Smooth muscle cell (in vitro differentiated cells): ENCODE measurements around the gene TIFAB. TPM values are rescaled to one million over a fixed set of nuclear protein-coding genes. Genes with fewer than 3 reads are reported as not detected.
A peak's percentile ranks its signal among the peaks of the same experiment; 100 is the strongest.

Experiments used
- DNase-seq: peaks from one replicate; lab custom pipeline; 2025; ENCODE audit not compliant: unreplicated experiment; lab: John Stamatoyannopoulos, UW
- H2AFZ ChIP-seq: fragments of 200-600 bp; sonication (generic); 2 replicates; pipeline ENCODE4 v1.6.0; 2016; ENCODE audit warnings: antibody characterized with exemption, low read depth, mild to moderate bottlenecking
- H3F3A ChIP-seq: fragments of 200-600 bp; sonication (generic); 2 replicates; pipeline ENCODE4 v1.6.0; 2017; ENCODE audit warnings: antibody characterized with exemption, low read depth
- H3K27ac ChIP-seq: fragments of 200-600 bp; sonication (generic); 2 replicates; pipeline ENCODE4 v1.5.1; 2016; ENCODE audit warnings: low read depth, mild to moderate bottlenecking
- H3K27me3 ChIP-seq: fragments of 200-600 bp; sonication (generic); 2 replicates; pipeline ENCODE4 v1.6.1; 2016; ENCODE audit warnings: low read depth, mild to moderate bottlenecking
- H3K36me3 ChIP-seq: fragments of 200-600 bp; sonication (generic); 2 replicates; pipeline ENCODE4 v1.5.1; 2016; ENCODE audit warnings: low read depth
- H3K4me1 ChIP-seq: fragments of 200-600 bp; sonication (generic); 2 replicates; pipeline ENCODE4 v1.5.1; 2016; ENCODE audit warnings: low read depth
- H3K4me2 ChIP-seq: fragments of 200-600 bp; sonication (generic); 2 replicates; pipeline ENCODE4 v1.6.0; 2016; ENCODE audit warnings: mild to moderate bottlenecking
- H3K4me3 ChIP-seq: fragments of 200-600 bp; sonication (generic); 2 replicates; pipeline ENCODE4 v1.5.1; 2016; ENCODE audit warnings: mild to moderate bottlenecking
- H3K79me2 ChIP-seq: fragments of 200-600 bp; sonication (generic); 2 replicates; pipeline ENCODE4 v1.6.0; 2016; ENCODE audit warnings: low read depth, mild to moderate bottlenecking
- H3K9ac ChIP-seq: fragments of 200-600 bp; sonication (generic); 2 replicates; pipeline ENCODE4 v1.6.0; 2016; ENCODE audit warnings: low read depth
- H3K9me3 ChIP-seq: fragments of 200-600 bp; sonication (generic); replicated peaks from 2 replicates; pipeline ENCODE4 v1.5.1; 2016; ENCODE audit warnings: low read depth
- H4K20me1 ChIP-seq: fragments of 200-600 bp; sonication (generic); 2 replicates; pipeline ENCODE4 v1.6.0; 2016; ENCODE audit warnings: low read depth
- WGBS: methylation state at CpG from one replicate; pipeline ENCODE4 v1.1.7; 2016; ENCODE audit warnings: low lambda C conversion rate; 5-methylcytosine and 5-hydroxymethylcytosine counted together
- polyA plus RNA-seq: library from polyadenylated mRNA; unstranded; fragments of >200 nt; fragmentation: Nextera tagmentation; extraction: Ambion mirVana; gene quantifications from 2 replicates; pipeline ENCODE4 v1.2.1, GENCODE V29; 2016
- small RNA-seq: library from RNA; depleted of rRNA; stranded (forward); fragments of <200 nt; gene quantifications from one replicate; pipeline ENCODE3, GENCODE V24; 2014
- total RNA-seq: library from RNA; depleted of rRNA; stranded (reverse); fragments of >200 nt; gene quantifications from 2 replicates; pipeline ENCODE4 v1.2.3, GENCODE V29; 2014
- TF ChIP-seq, protein P1 (sequence below): fragments of 200-600 bp; sonication (generic); IDR thresholded peaks from 2 replicates; pipeline ENCODE4 v1.5.1; 2017; ENCODE audit warnings: borderline replicate concordance, mild to moderate bottlenecking, antibody characterized with exemption; ENCODE audit not compliant: insufficient read depth, poor library complexity, severe bottlenecking

TIFAB gene
- total and polyA plus RNA-seq, 2 experiments from 2014 or later: 0.08 TPM; not detected in 1

DNA sequence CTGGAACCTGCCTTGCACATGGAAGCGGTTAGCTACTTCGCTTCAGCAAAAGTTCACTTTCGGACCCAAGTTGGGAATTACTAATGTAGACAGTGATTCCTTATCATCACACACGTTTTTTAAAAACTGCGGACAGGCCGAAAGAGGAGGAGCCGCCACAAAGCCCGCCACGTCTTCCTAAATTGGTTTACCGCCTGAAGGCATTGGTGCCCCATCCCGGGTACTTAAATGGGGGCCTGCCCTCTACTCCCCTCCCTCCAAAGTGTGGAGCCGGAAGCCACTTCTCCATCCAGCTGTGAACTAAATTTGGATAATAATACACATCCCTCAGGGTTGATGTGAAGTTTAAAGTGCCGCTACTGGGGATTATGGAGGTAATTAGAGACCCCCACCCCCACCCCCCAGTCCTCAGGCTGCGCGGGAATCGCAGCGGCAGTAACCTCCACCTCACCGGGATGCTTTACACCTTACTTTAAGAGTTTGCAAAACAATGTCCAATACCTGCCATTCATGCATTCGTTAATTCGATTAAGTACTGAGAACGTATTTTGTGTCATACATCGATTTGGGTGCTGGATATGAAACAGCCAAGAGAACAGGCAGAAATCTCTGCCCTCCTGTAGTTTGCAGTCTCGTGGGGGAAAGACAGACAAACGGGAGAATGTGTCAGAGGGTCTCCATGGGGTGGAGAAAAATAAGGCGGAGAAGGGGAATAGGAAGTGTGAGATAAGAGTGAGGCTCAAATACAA lies 52.2 kb downstream of the TIFAB start:
- DNase-seq: no peak
- 9% methylated on average over 25 of the region's 25 CpGs for WGBS
- peaks cover 2% of the 10 kb centered on the region for H3F3A ChIP-seq
- H3K27me3 ChIP-seq: no peaks in the 10 kb centered on the region
- no peaks in the 10 kb centered on the region for H3K36me3 ChIP-seq
- H3K4me2 ChIP-seq: peak overlapping the region; percentile 93
- peak overlapping the region; percentile 96 for H3K27ac ChIP-seq
- peak overlapping the region; percentile 80 for H3K4me3 ChIP-seq
- peak overlapping the region; percentile 95 for H3K9ac ChIP-seq
- TF ChIP-seq, protein P1, sequence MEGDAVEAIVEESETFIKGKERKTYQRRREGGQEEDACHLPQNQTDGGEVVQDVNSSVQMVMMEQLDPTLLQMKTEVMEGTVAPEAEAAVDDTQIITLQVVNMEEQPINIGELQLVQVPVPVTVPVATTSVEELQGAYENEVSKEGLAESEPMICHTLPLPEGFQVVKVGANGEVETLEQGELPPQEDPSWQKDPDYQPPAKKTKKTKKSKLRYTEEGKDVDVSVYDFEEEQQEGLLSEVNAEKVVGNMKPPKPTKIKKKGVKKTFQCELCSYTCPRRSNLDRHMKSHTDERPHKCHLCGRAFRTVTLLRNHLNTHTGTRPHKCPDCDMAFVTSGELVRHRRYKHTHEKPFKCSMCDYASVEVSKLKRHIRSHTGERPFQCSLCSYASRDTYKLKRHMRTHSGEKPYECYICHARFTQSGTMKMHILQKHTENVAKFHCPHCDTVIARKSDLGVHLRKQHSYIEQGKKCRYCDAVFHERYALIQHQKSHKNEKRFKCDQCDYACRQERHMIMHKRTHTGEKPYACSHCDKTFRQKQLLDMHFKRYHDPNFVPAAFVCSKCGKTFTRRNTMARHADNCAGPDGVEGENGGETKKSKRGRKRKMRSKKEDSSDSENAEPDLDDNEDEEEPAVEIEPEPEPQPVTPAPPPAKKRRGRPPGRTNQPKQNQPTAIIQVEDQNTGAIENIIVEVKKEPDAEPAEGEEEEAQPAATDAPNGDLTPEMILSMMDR: no peak
- no peaks in the 10 kb centered on the region for H3K9me3 ChIP-seq
- H3K4me1 ChIP-seq: peaks cover 31% of the 10 kb centered on the region
- peak overlapping the region; percentile 87 for H2AFZ ChIP-seq
- H4K20me1 ChIP-seq: peaks cover 34% of the 10 kb centered on the region
- peaks cover 59% of the 10 kb centered on the region for H3K79me2 ChIP-seq

DNA sequence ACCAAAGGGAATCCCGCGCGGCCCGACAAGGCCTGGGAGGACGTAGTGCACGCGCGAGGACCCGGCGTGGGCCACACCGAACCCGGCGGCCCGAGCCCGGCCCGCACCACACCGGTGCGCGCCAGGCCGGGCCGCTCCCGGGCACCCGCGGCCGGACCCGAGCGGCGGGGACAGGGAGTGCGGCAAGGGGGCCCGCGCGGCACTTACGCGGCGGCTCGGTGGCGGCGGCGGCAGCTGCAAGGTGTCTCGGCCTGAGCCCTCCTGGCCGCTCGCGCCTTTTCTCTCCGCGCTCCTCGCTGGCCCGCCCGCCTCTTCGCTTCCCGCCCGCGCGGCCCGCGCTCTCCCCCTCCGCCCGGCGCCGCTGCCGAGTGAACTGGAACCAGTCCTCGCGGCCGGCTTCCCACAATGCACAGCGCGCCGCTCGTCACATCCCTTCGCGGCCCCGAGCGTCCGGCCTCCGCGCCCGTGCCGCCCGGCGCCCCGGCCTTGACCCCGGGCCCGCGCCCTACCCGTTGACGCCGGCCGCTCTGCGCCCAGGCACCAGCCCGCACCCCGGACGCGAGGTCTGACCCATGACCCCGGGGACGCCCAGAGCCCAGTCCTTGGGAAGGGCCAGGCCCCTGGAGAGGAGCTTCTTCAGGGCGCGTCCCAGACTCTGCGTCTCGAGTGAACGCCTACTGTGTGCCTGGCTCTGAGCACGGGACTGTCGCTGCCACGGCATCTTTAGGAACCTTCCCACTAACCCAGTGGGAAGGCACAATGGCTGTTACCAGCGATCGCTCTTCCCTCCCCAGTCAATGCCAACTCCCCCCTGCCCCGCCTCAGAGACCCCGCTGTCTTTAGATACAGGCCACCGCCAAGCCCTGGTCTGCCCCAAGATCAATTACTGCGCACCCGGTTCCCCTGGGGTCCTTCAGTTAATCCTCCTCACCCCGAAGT lies 53.0 kb downstream of the TIFAB start, which contains the start of gene MACROH2A1:
MACROH2A1 (minus strand) TSS at position 377 of the 939 bp plus-strand sequence. CDS start 10,138 bp downstream, outside the sequence.
- Histone ChIP-seq H3K27ac (peak within 1 kb of the TSS; percentile 96), H3K27me3 (no peaks in the 10 kb centered on the region), H3K4me3 (peak within 1 kb of the TSS; percentile 80), H3K79me2 (peaks cover 67% of the 10 kb centered on the region), H2AFZ (peak within 1 kb of the TSS; percentile 87), H3K36me3 (no peaks in the 10 kb centered on the region), H3K9me3 (no peaks in the 10 kb centered on the region), H3K4me2 (peak within 1 kb of the TSS; percentile 93), H3F3A (peaks cover 9% of the 10 kb centered on the region), H3K9ac (peak within 1 kb of the TSS; percentile 95), H3K4me1 (peaks cover 36% of the 10 kb centered on the region), H4K20me1 (peaks cover 42% of the 10 kb centered on the region)
- DNase-seq: peak; percentile 48
- under 1% methylated on average over 82 of the region's 109 CpGs for WGBS
- TF ChIP-seq, protein P1: no peak

DNA sequence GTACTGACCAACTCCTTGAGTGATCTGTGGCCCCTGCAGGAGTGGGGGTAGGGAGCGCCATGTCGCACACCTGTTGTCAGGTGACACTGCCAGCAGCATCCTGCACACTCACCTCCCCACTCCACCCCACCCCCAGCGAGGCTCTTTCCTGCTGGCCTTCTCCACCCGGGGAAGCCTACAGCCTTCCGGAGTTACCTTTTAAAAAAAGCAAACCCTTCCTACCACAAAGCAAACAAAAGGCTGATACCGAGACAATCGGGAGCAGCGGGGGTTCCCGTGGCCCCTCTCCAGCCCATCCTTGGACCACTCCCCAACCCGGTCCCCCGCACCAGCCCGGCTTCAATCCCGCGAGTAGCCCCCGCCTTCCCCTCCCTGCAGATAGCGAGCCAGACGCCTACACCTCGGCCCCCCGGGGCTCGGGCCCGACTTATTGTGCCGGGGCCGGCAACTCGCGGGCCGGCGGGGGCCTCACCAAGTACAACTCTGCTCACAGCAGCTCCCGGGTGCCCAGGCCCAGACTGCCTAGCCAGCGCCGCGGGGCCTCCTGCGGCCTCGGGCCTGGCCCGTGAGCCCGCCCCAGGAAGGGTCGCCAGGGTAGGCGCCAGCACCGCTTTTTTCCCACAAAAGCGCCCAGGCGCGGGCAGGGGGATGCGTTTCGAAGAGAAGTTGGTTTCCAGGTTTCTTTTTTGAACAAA lies 53.8 kb downstream of the TIFAB start:
- Histone ChIP-seq H3K4me3 (peak overlapping the region; percentile 80), H3F3A (peaks cover 15% of the 10 kb centered on the region), H3K4me2 (peak overlapping the region; percentile 93), H3K9ac (peak overlapping the region; percentile 95), H3K79me2 (peaks cover 75% of the 10 kb centered on the region), H3K36me3 (no peaks in the 10 kb centered on the region), H4K20me1 (peaks cover 50% of the 10 kb centered on the region), H3K27me3 (no peaks in the 10 kb centered on the region), H2AFZ (no peak overlapping the region), H3K27ac (peak overlapping the region; percentile 96), H3K9me3 (no peaks in the 10 kb centered on the region), H3K4me1 (peaks cover 36% of the 10 kb centered on the region)
- no peak for DNase-seq
- TF ChIP-seq, protein P1: no peak
- WGBS: under 1% methylated on average over 23 of the region's 43 CpGs

Small RNA genes within 50 kb of the gene (small RNA-seq; reads per million reads assigned to genes)
- not detected for gene DCANP1

Other genes starting within 250 kb of the TIFAB start
- gene MACROH2A1, start 53.1 kb downstream of the TIFAB start, total RNA-seq: 349 and 371 TPM in 2 replicates
- gene MACROH2A1, start 53.1 kb downstream of the TIFAB start, polyA plus RNA-seq: 272 and 309 TPM in 2 replicates
- not detected in 2 replicates for gene DCANP1, start 5.0 kb downstream of the TIFAB start, total RNA-seq
- not detected in 2 replicates for gene DCANP1, start 5.0 kb downstream of the TIFAB start, polyA plus RNA-seq
- not detected in 2 replicates for gene NEUROG1, start 83.6 kb upstream of the TIFAB start, total RNA-seq
- not detected in 2 replicates for gene NEUROG1, start 83.6 kb upstream of the TIFAB start, polyA plus RNA-seq
- gene CXCL14, start 126.6 kb upstream of the TIFAB start, total RNA-seq: 589 and 667 TPM in 2 replicates
- gene CXCL14, start 126.6 kb upstream of the TIFAB start, polyA plus RNA-seq: 1,209 and 1,397 TPM in 2 replicates